Measurements from ENCODE around the gene NPVF. TPM values are rescaled to one million over a fixed set of nuclear protein-coding genes. Genes with fewer than 3 reads are reported as not detected.

NPVF gene
- total RNA-seq, 5 donors from 2014 or later (not counting 1 experiment from before 2014, with no cell fraction given): not detected

GRCh38 chr7:25206765-25207164 is 21.5 kb downstream of the NPVF start:
- no peaks in the 10 kb centered on the region for H3K4me1 ChIP-seq (ENCODE audit: control insufficient read depth in 1 of 2, extremely low read depth in 1 of 2, insufficient read depth in 2 of 2, low read length in 2 of 2)
- ChIA-PET POLR2A (no interaction called here), CTCF (no interaction called here)
- H3K27ac Mint-ChIP-seq: no peak overlapping the region
- H3K4me3 ChIP-seq (ENCODE audit: control insufficient read depth in 1 of 2, extremely low read depth in 1 of 2, low read length in 1 of 2): no peak overlapping the region
- no peak overlapping the region for H3K27ac ChIP-seq (ENCODE audit: low read length)
- H3K36me3 ChIP-seq (ENCODE audit: control insufficient read depth in 2 of 2, extremely low read depth in 1 of 2, insufficient read depth in 1 of 2, low read length in 1 of 2): no peaks in the 10 kb centered on the region
- H3K4me3 Mint-ChIP-seq: no peak overlapping the region
- peaks cover 0 to 3% of the 10 kb centered on the region in 2 experiments for H3K27me3 ChIP-seq (replicated peaks in 1 of 2; ENCODE audit: control insufficient read depth in 2 of 2, extremely low read depth in 1 of 2, insufficient read depth in 2 of 2, low read length in 1 of 2)
- H3K9me3 ChIP-seq: no peaks in the 10 kb centered on the region
- peaks cover 28 to 36% of the 10 kb centered on the region in 2 donors for H3K27me3 Mint-ChIP-seq
- H3K9me3 Mint-ChIP-seq: peaks cover 0 to 7% (median 0%) of the 10 kb centered on the region in 3 donors
- no peak for DNase-seq
- no peak for ATAC-seq (replicated peaks in 1 of 4)
- H3K4me1 Mint-ChIP-seq: peaks cover 0 to 2% (median 0%) of the 10 kb centered on the region in 3 donors
- H3K36me3 Mint-ChIP-seq: no peaks in the 10 kb centered on the region
- no CpG with 5 or more reads among the region's 3 CpGs for WGBS (ENCODE audit: insufficient coverage)

GRCh38 chr7:25196132-25196896 is 32.0 kb downstream of the NPVF start:
- ChIA-PET POLR2A (no interaction called here), CTCF (interaction anchor here in 1 of 2 donors (0.6 kb wide), 1 partner anchor 14 kb away, joined by 3 read pairs; no protein-coding TSS in a partner anchor)
- H3K27ac Mint-ChIP-seq: no peak overlapping the region
- peaks cover 0 to 4% (median 0%) of the 10 kb centered on the region in 3 donors for H3K9me3 Mint-ChIP-seq
- Histone ChIP-seq H3K27ac (ENCODE audit: low read length) (no peak overlapping the region), H3K4me3 (ENCODE audit: control insufficient read depth in 1 of 2, extremely low read depth in 1 of 2, low read length in 1 of 2) (no peak overlapping the region), H3K27me3 (replicated peaks in 1 of 2; ENCODE audit: control insufficient read depth in 2 of 2, extremely low read depth in 1 of 2, insufficient read depth in 2 of 2, low read length in 1 of 2) (peaks cover 0 to 11% of the 10 kb centered on the region in 2 experiments), H3K36me3 (ENCODE audit: control insufficient read depth in 2 of 2, extremely low read depth in 1 of 2, insufficient read depth in 1 of 2, low read length in 1 of 2) (no peaks in the 10 kb centered on the region), H3K9me3 (no peaks in the 10 kb centered on the region), H3K4me1 (ENCODE audit: control insufficient read depth in 1 of 2, extremely low read depth in 1 of 2, insufficient read depth in 2 of 2, low read length in 2 of 2) (no peaks in the 10 kb centered on the region)
- H3K36me3 Mint-ChIP-seq: no peaks in the 10 kb centered on the region
- ATAC-seq (replicated peaks in 1 of 4) (no peak), DNase-seq (no peak)
- 66% methylated on average over 2 of the region's 5 CpGs for WGBS (ENCODE audit: insufficient coverage)
- H3K4me1 Mint-ChIP-seq: no peaks in the 10 kb centered on the region
- peaks cover 3 to 4% of the 10 kb centered on the region in 2 donors for H3K27me3 Mint-ChIP-seq
- H3K4me3 Mint-ChIP-seq: no peak overlapping the region

- Mint-ChIP-seq H3K4me1 (no peaks in the 10 kb centered on the region), H3K27me3 (peaks cover 3 to 8% of the 10 kb centered on the region in 2 donors), H3K9me3 (peaks cover 0 to 4% (median 0%) of the 10 kb centered on the region in 3 donors), H3K4me3 (no peak overlapping the region), H3K36me3 (no peaks in the 10 kb centered on the region), H3K27ac (no peak overlapping the region)
- WGBS (ENCODE audit: insufficient coverage): 100% methylated on average over 2 of the region's 2 CpGs
- no peaks in the 10 kb centered on the region for H3K9me3 ChIP-seq
- no peaks in the 10 kb centered on the region for H3K36me3 ChIP-seq (ENCODE audit: control insufficient read depth in 2 of 2, extremely low read depth in 1 of 2, insufficient read depth in 1 of 2, low read length in 1 of 2)
- CTCF ChIA-PET: no interaction called here
- POLR2A ChIA-PET: no interaction called here
- no peak for DNase-seq
- ATAC-seq (replicated peaks in 1 of 4): no peak
- peaks cover 0 to 12% of the 10 kb centered on the region in 2 experiments for H3K27me3 ChIP-seq (replicated peaks in 1 of 2; ENCODE audit: control insufficient read depth in 2 of 2, extremely low read depth in 1 of 2, insufficient read depth in 2 of 2, low read length in 1 of 2)
- no peaks in the 10 kb centered on the region for H3K4me1 ChIP-seq (ENCODE audit: control insufficient read depth in 1 of 2, extremely low read depth in 1 of 2, insufficient read depth in 2 of 2, low read length in 2 of 2)
- no peak overlapping the region for H3K4me3 ChIP-seq (ENCODE audit: control insufficient read depth in 1 of 2, extremely low read depth in 1 of 2, low read length in 1 of 2)
- no peak overlapping the region for H3K27ac ChIP-seq (ENCODE audit: low read length)
Measured at GRCh38 chr7:25194036-25194435, 34.2 kb downstream of the NPVF start.

- Histone ChIP-seq H3K27me3 (replicated peaks in 1 of 2; ENCODE audit: control insufficient read depth in 2 of 2, extremely low read depth in 1 of 2, insufficient read depth in 2 of 2, low read length in 1 of 2) (peaks cover 0 to 14% of the 10 kb centered on the region in 2 experiments), H3K36me3 (ENCODE audit: control insufficient read depth in 2 of 2, extremely low read depth in 1 of 2, insufficient read depth in 1 of 2, low read length in 1 of 2) (no peaks in the 10 kb centered on the region), H3K27ac (ENCODE audit: low read length) (no peak overlapping the region), H3K4me3 (ENCODE audit: control insufficient read depth in 1 of 2, extremely low read depth in 1 of 2, low read length in 1 of 2) (no peak overlapping the region), H3K4me1 (ENCODE audit: control insufficient read depth in 1 of 2, extremely low read depth in 1 of 2, insufficient read depth in 2 of 2, low read length in 2 of 2) (no peaks in the 10 kb centered on the region), H3K9me3 (no peaks in the 10 kb centered on the region)
- ATAC-seq (replicated peaks in 1 of 4) (no peak), DNase-seq (no peak)
- H3K27ac Mint-ChIP-seq: no peak overlapping the region
- peaks cover 0 to 4% (median 0%) of the 10 kb centered on the region in 3 donors for H3K9me3 Mint-ChIP-seq
- H3K27me3 Mint-ChIP-seq: peaks cover 6 to 12% of the 10 kb centered on the region in 2 donors
- CTCF ChIA-PET: no interaction called here
- no CpG with 5 or more reads among the region's 3 CpGs for WGBS (ENCODE audit: insufficient coverage)
- H3K4me1 Mint-ChIP-seq: no peaks in the 10 kb centered on the region
- no peak overlapping the region for H3K4me3 Mint-ChIP-seq
- POLR2A ChIA-PET: no interaction called here
- H3K36me3 Mint-ChIP-seq: no peaks in the 10 kb centered on the region
Measured at GRCh38 chr7:25192043-25192442, 36.2 kb downstream of the NPVF start.

GRCh38 chr7:25189197-25189596 is 39.1 kb downstream of the NPVF start:
- no peak overlapping the region for H3K27ac Mint-ChIP-seq
- no peaks in the 10 kb centered on the region for H3K4me1 Mint-ChIP-seq
- H3K27me3 ChIP-seq (replicated peaks in 1 of 2; ENCODE audit: control insufficient read depth in 2 of 2, extremely low read depth in 1 of 2, insufficient read depth in 2 of 2, low read length in 1 of 2): peaks cover 0 to 17% of the 10 kb centered on the region in 2 experiments
- H3K4me3 Mint-ChIP-seq: no peak overlapping the region
- H3K9me3 ChIP-seq: no peaks in the 10 kb centered on the region
- no peaks in the 10 kb centered on the region for H3K36me3 Mint-ChIP-seq
- H3K36me3 ChIP-seq (ENCODE audit: control insufficient read depth in 2 of 2, extremely low read depth in 1 of 2, insufficient read depth in 1 of 2, low read length in 1 of 2): no peaks in the 10 kb centered on the region
- POLR2A ChIA-PET: no interaction called here
- no peak for ATAC-seq (replicated peaks in 1 of 4)
- H3K27ac ChIP-seq (ENCODE audit: low read length): no peak overlapping the region
- H3K9me3 Mint-ChIP-seq: no peaks in the 10 kb centered on the region
- H3K27me3 Mint-ChIP-seq: peaks cover 8 to 16% of the 10 kb centered on the region in 2 donors
- H3K4me3 ChIP-seq (ENCODE audit: control insufficient read depth in 1 of 2, extremely low read depth in 1 of 2, low read length in 1 of 2): no peak overlapping the region
- H3K4me1 ChIP-seq (ENCODE audit: control insufficient read depth in 1 of 2, extremely low read depth in 1 of 2, insufficient read depth in 2 of 2, low read length in 2 of 2): no peaks in the 10 kb centered on the region
- DNase-seq: no peak
- WGBS (ENCODE audit: insufficient coverage): no CpG with 5 or more reads among the region's 6 CpGs
- CTCF ChIA-PET: interaction anchor here in 1 of 2 donors (0.7 kb wide), 1 partner anchor 54 kb away, joined by 3 read pairs; no protein-coding TSS in a partner anchor

- Mint-ChIP-seq H3K4me3 (no peak overlapping the region), H3K4me1 (no peaks in the 10 kb centered on the region), H3K36me3 (no peaks in the 10 kb centered on the region), H3K27ac (no peak overlapping the region), H3K27me3 (peaks cover 8 to 13% of the 10 kb centered on the region in 2 donors), H3K9me3 (no peaks in the 10 kb centered on the region)
- DNase-seq (no peak), ATAC-seq (replicated peaks in 1 of 4) (no peak)
- H3K9me3 ChIP-seq: no peaks in the 10 kb centered on the region
- H3K27me3 ChIP-seq (replicated peaks in 1 of 2; ENCODE audit: control insufficient read depth in 2 of 2, extremely low read depth in 1 of 2, insufficient read depth in 2 of 2, low read length in 1 of 2): peaks cover 0 to 17% of the 10 kb centered on the region in 2 experiments
- no peaks in the 10 kb centered on the region for H3K36me3 ChIP-seq (ENCODE audit: control insufficient read depth in 2 of 2, extremely low read depth in 1 of 2, insufficient read depth in 1 of 2, low read length in 1 of 2)
- H3K4me3 ChIP-seq (ENCODE audit: control insufficient read depth in 1 of 2, extremely low read depth in 1 of 2, low read length in 1 of 2): no peak overlapping the region
- H3K27ac ChIP-seq (ENCODE audit: low read length): no peak overlapping the region
- ChIA-PET POLR2A (no interaction called here), CTCF (no interaction called here)
- 92% methylated on average over 4 of the region's 8 CpGs for WGBS (ENCODE audit: insufficient coverage)
- no peaks in the 10 kb centered on the region for H3K4me1 ChIP-seq (ENCODE audit: control insufficient read depth in 1 of 2, extremely low read depth in 1 of 2, insufficient read depth in 2 of 2, low read length in 2 of 2)
Measured at GRCh38 chr7:25187932-25188331, 40.4 kb downstream of the NPVF start.

All from T-cell (primary cell).